IPS DF 19.7 (cell line): ENCODE data around the gene TNFRSF6B.

ENCODE experiments used
- DNase-seq: peaks from one replicate; pipeline ENCODE4 v3.0.0-alpha.2; 2013; ENCODE audit warnings: low read depth, low spot score

The TNFRSF6B gene

DNA sequence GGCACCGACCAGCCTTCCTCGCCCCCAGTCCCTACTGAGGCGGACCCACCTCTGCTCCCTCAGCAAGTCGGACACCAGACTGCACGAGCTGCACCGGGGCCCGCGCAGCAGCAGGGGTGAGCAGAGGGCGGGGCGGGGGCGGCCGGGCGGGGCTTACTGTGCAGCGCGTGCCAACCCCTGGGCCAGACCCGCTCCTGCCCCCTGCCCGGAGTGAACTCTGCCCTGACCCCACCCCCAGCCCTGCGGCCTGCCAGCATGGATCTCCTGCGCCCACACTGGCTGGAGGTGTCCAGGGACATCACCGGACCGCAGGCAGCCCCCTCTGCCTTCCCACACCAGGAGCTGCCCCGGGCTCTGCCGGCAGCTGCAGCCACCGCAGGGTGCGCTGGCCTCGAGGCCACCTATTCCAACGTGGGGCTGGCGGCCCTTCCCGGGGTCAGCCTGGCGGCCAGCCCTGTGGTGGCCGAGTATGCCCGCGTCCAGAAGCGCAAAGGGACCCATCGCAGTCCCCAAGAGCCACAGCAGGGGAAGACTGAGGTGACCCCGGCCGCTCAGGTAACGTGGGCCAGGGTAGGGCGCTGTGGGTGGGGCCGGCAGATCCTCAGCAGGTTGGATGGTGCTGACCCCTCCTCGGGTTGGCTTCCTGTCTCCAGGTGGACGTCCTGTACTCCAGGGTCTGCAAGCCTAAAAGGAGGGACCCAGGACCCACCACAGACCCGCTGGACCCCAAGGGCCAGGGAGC lies 41.7 kb downstream of the TNFRSF6B start:
- no peak for DNase-seq

- DNase-seq = no peak
Measured at GRCh38 chr20:63738687-63739129, 42.3 kb downstream of the TNFRSF6B start.

GRCh38 chr20:63739130-63740069 lies 42.9 kb downstream of the TNFRSF6B start, which contains the start of gene SLC2A4RG:
Gene SLC2A4RG, plus strand, starts transcription at chr20:63739776. Its CDS starts 137 bp downstream, at chr20:63739913.
- no peak for DNase-seq

DNA sequence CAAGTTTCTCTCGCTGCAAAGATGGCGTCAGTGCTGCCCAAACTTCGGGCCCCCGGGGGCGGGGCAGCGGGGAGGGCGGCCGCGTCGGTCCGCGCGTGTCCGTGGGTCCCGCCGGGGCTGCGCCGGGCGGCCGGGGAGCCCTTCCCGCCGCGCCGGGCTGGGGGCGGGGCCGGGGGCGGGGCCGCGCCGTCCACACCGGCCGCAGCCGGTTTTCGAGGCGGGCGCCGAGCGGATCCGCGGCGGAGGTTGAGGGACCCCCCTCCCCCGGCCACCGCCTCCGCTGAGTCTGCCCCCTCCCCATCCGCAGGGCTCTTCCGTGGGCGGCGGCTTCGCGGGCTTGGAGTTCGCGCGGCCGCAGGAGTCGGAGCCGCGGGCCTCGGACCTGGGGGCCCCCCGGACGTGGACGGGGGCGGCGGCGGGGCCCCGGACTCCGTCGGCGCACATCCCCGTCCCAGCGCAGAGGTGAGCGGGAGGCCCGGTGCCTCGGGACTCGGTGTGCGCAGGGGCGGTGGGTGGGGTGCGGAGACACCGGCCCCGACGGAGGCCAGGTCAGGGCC lies 43.7 kb downstream of the TNFRSF6B start:
- no peak for DNase-seq

- DNase-seq = no peak
Measured at GRCh38 chr20:63740627-63741353, 44.3 kb downstream of the TNFRSF6B start.

DNA sequence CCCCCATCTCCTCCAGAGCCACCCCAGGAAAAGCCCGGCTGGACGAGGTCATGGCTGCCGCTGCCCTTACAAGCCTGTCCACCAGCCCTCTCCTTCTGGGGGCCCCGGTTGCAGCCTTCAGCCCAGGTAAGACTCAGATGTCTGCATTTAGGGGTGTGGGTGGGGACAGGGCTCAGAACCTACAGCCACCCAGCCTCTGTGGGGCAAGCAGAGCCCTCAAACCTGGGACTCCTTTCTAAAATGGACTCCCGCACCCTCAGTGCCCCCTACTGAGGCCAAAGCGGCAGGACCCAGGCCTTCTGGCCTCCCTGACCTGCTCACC lies 44.9 kb downstream of the TNFRSF6B start:
- no peak for DNase-seq

GRCh38 chr20:63741676-63742380 lies 45.4 kb downstream of the TNFRSF6B start:
- DNase-seq = no peak

DNA sequence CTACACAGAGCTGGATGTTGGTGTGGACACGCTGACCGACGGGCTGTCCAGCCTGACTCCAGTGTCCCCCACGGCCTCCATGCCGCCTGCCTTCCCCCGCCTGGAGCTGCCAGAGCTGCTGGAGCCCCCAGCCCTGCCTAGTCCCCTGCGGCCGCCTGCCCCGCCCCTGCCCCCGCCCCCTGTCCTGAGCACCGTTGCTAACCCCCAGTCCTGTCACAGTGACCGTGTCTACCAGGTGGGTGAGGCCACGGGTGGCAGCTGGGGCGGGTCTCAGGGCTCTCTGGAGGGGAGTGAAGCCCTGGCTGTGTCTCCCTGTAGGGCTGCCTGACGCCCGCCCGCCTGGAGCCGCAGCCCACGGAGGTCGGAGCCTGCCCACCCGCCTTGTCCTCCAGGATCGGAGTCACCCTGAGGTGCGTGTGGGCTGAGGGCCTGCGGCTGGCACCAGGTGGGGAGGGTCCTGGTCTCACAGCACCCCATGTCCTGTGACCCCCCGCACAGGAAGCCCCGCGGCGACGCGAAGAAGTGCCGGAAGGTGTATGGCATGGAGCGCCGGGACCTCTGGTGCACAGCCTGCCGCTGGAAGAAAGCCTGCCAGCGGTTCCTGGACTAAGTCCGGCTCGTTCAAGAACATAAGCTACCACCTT lies 46.1 kb downstream of the TNFRSF6B start:
- DNase-seq = no peak

- no peak for DNase-seq
Measured at GRCh38 chr20:63743210-63743970, 46.9 kb downstream of the TNFRSF6B start.

DNA sequence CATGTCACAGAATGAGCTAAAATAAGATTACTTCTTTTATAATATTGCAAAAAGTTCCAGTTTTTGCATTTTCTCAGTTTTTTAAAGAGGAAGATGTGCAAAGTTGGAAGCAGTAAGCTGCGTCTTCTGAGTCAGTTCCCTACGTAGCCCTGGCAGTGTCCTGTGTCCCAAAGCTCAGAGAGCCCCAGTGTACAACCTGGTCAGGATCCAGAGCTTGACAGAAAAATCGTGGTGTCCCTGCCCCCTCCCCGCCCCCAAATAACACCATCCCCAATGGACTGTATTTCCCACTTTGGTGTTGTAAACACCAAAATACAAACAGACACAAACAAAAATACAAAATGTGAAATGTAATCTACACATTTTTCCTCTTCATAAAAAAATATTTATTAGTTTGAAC lies 47.7 kb downstream of the TNFRSF6B start:
- DNase-seq = no peak

DNA sequence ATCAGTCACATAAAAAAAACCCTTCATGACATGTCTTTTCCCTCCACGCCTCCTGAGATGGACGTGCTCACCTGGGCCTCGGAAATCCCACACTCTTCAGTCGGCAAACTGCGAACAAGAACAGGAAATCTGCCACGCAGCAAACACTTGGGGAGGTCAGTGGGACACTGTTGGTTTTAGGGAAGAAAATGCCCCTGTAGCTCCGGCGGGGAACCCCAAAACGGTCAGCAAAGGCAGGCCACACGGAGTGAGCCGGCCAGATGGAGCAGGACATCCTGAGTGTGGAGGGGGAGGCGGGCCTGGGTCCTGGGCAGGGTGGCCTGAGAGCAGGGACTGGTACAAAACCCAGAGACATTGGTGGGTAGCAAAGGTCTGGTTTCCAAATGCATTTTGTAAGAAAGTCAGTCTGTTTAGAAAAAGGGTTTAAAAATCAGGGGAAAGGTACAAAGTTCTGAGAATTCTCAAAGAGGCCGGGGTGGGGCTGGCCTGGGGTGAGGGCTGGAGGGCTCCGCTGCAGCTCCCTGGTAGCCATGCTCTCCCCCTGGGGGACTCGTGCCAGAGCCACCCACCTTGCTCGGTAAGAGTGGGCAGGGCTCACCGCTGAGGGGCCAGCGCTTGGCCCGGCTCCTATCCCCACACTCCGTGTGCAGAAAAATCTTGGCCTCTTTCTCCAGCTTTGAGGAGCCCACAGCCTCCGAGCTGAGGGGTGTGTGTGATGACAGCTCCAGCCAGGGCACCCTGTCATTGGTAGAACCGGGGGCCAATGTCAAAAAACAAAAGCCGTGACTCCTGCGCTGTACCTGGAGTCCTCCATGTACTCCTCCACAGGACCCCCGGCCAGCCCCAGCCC lies 48.3 kb downstream of the TNFRSF6B start:
- DNase-seq = no peak

DNA sequence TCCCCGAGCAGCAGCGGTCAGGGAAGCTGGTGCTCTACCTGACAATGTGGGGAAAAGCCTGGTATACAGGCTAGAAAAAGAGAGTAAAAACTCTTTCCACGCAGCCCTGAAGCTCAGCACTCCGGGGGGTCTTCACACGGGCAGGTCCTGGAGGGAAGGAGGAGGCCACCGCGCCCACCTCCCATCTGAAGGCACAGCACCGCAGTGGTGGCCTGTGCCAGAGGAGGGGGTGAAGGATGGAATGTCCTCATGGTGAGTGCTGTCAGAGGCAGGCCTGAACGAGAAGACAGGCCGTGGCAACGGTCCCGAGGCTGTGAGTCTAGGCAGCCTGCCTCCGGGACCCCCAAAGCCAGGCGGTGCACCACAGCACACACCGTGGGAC lies 49.0 kb downstream of the TNFRSF6B start:
- no peak for DNase-seq

GRCh38 chr20:63745961-63746731 lies 49.7 kb downstream of the TNFRSF6B start:
- DNase-seq = no peak

GRCh38 chr20:63746751-63747315 lies 50.4 kb downstream of the TNFRSF6B start:
- no peak for DNase-seq

- no peak for DNase-seq
Measured at GRCh38 chr20:63747622-63748069, 51.2 kb downstream of the TNFRSF6B start.
